GM12801 (cell line): ENCODE measurements around the gene MAST3.

Experiments used
- CTCF ChIP-seq: IDR thresholded peaks from one replicate; pipeline ENCODE4 v1.5.1; 2011; ENCODE audit warnings: control low read depth; ENCODE audit not compliant: insufficient read length; ENCODE audit errors: extremely low read depth

Gene MAST3

GRCh38 chr19:18098891-18099622 is 1.5 kb downstream of the MAST3 start:
- TF ChIP-seq CTCF: no peak

- no peak for TF ChIP-seq CTCF
These were observed 2.0 kb downstream of the MAST3 start for GRCh38 chr19:18099623-18099995.

- TF ChIP-seq CTCF: no peak
These were observed 3.1 kb downstream of the MAST3 start for GRCh38 chr19:18100710-18101109.

- no peak for TF ChIP-seq CTCF
These were observed 3.7 kb downstream of the MAST3 start for GRCh38 chr19:18101268-18101667.

GRCh38 chr19:18102916-18103542 is 5.5 kb downstream of the MAST3 start:
- no peak for TF ChIP-seq CTCF

GRCh38 chr19:18104793-18105131 is 7.2 kb downstream of the MAST3 start:
- no peak for TF ChIP-seq CTCF

GRCh38 chr19:18107235-18107634 is 9.7 kb downstream of the MAST3 start:
- no peak for TF ChIP-seq CTCF
